Activated T-cell treated with anti-CD3 and anti-CD28 coated beads, Interleukin-2, amount 50 U/mL, for 4 hours (primary cell): ENCODE measurements around the gene C10orf62. TPM values are rescaled to one million over a fixed set of nuclear protein-coding genes. Genes with fewer than 3 reads are reported as not detected.

Experiments used
- ATAC-seq, 2 donors: fragments of 200-7000 bp; cut with Tn5 transposase; one replicate each; pipeline ENCODE4 v1.10.0; 2021
- DNase-seq: peaks from one replicate; pipeline ENCODE4 v3.0.0-alpha.2; 2020
- H3K27me3 Mint-ChIP-seq: one replicate; pipeline ENCODE4 v1.8.0; 2021; ENCODE audit warnings: low read depth, mixed read lengths
- H3K36me3 Mint-ChIP-seq: one replicate; pipeline ENCODE4 v1.8.0; 2022; ENCODE audit warnings: mixed read lengths; ENCODE audit not compliant: insufficient read depth
- H3K4me1 Mint-ChIP-seq: one replicate; pipeline ENCODE4 v1.8.0; 2021; ENCODE audit warnings: low read depth, mixed read lengths
- H3K4me3 Mint-ChIP-seq: one replicate; pipeline ENCODE4 v1.8.0; 2021; ENCODE audit warnings: mild to moderate bottlenecking, moderate library complexity, mixed read lengths
- H3K9me3 Mint-ChIP-seq: one replicate; pipeline ENCODE4 v1.8.0; 2021; ENCODE audit warnings: mixed read lengths
- total RNA-seq, 3 donors: library from RNA; stranded (reverse); gene quantifications; one replicate each; pipeline ENCODE4 v1.2.1, GENCODE V29; 2021

C10orf62 gene, protein sequence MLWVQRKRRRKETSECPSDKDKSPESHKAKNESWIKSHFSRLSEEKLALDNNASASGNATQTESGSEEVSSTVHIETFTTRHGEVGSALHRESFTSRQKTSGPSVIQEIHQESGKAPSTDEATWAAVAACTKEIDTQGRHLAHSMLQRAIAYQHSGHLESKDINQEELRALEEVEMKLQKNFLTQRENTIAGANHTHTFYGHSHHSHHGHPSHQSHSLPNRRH
- total RNA-seq, result not detected

DNA sequence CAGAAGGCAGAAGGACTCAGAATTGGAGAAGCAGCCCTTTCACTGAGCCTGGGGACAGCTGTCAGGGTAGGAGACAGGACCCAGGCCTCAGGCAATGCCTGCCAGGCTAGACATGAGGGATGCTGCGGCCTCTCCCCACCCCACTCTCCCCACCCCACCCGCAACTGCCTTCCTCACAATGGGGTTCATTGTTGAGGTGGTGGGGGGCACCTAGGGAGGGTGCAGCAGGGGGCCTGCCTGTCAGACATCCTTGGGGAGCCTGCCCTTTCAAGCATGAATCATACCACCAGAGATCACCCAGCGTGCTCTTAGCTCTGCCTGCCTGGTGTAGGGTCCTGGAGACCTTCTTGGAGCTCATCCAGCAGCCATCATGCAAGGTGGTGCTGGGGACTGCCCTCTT, at the start of gene C10orf62:
TSS of gene C10orf62 (plus strand) at position 243 of the 400 bp plus-strand sequence. CDS start 177 bp downstream, outside the sequence.
- no peaks in the 10 kb centered on the region for H3K36me3 Mint-ChIP-seq
- no peaks in the 10 kb centered on the region for H3K27me3 Mint-ChIP-seq
- ATAC-seq, result no peak
- H3K4me1 Mint-ChIP-seq, result peaks cover 2% of the 10 kb centered on the region
- H3K4me3 Mint-ChIP-seq, result no peak within 1 kb of the TSS
- DNase-seq, result no peak
- H3K9me3 Mint-ChIP-seq, result no peaks in the 10 kb centered on the region

DNA sequence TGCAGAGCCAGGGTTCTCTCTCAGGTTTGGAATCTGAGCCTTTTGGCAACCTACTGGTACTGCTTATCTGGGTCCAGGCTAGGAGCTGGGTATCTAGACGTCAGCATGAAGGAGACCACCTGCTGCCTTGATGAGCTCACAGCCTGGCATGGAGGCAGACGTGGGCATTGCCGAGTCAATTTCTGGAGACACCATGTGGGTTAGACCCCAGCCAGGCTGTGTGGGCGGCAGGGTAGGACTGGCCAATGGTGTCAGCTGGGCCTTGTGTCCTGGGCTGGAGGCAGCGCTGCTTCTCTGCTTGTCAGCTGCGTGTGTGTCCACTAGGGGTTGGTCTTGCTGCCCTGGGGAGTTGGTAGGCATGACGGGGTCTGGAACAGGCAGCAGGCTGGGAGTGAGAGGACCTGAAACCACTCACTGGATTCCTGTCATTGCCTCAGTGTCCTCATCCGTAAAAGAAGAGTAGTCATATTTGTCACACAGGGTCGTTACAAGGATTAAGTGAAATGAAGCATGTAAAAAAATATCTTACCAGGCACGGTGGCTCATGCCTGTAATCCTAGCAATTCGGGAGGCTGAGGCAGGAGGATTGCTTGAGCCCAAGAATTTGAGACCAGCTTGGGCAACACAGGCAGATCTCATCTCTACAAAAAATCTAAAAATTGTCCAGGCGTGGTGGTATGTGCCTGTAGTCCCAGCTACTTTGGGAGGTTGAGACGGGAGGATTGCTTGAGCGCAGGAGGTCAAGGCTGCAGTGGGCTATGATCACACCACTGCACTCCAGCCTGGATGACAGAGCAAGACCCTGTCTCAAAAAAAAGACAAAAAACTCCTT, 48.6 kb upstream of the C10orf62 start:
- DNase-seq, result no peak
- Mint-ChIP-seq H3K27me3 (no peaks in the 10 kb centered on the region), H3K4me1 (peaks cover 21% of the 10 kb centered on the region), H3K9me3 (no peaks in the 10 kb centered on the region), H3K4me3 (no peak overlapping the region), H3K36me3 (no peaks in the 10 kb centered on the region)
- ATAC-seq, result no peak

DNA sequence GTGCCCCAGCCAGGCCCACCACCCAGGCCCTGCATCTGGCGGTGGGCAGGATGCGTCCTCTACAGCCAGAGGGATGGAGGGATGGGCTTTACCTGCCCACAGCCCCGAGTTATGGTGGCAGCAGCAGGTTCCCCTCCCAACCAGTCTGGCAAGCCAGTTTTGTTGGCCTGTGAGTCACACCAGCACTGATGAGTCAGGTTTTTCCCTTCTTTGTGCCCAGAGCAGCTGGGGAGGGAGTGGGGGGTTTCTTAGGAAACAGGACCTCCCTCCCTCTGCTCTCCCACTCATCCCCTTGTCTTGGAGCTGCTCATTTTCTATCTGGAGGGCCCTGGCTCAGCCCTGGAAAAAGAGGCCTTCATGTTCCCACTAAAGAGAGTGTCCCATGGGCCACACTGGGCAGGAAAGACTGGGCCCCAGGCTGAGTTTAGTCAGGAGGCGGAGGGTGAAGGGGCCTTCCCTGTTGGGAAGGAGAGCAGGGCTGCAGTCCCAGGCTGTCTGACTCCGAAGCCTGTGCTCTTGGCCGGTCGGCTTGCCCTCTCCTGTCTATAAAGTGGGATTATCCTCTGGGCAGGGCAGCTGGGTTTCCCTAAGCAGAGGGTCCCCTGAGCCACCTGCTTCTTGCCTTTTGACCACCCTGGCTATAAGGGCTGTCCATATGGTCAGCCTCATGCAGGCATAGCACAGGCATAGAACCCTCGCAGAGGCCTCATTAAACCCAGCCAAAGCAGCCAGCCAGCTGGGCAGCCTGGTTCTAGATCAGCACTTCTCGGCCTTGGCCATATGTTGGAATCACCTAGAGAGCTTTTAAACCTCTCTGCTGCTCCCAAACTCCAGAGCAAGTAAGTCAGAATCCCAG, 47.1 kb upstream of the C10orf62 start:
- Mint-ChIP-seq H3K4me1 (peaks cover 21% of the 10 kb centered on the region), H3K27me3 (peaks cover 2% of the 10 kb centered on the region), H3K4me3 (peak overlapping the region; percentile 43)

DNA sequence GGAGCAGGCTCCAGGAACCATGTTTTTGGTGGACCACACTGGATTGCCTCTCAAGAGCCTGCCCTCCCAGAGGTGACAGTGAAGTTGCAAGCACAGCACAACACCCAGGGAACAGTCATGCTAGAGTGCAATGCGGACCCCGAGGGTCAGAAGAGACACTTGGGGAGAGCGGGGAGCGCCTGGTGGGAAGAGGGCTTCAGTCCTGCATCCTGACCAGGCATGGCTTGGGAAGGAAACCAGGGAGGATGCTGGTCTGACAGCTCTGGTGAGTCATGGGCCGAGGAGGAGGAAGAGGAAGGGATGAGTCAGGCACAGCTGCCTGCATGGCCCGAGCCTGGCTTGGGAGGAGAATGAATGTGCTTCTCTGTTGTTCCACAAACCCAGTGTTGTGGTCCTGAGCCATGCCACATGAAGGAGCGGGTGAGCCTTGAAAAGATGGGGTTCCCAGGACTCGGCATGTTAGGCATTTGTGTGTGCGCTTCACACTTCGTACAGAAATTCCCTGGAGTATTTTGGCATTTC, 46.4 kb upstream of the C10orf62 start:
- DNase-seq (peak; percentile 32), ATAC-seq (peak; percentile 88)
- peak overlapping the region; percentile 43 for H3K4me3 Mint-ChIP-seq
- H3K36me3 Mint-ChIP-seq, result no peaks in the 10 kb centered on the region
- peaks cover 2% of the 10 kb centered on the region for H3K27me3 Mint-ChIP-seq
- peaks cover 21% of the 10 kb centered on the region for H3K4me1 Mint-ChIP-seq
- no peaks in the 10 kb centered on the region for H3K9me3 Mint-ChIP-seq

More for the DNA sequence above, 47.1 kb upstream of the C10orf62 start:
- Mint-ChIP-seq H3K36me3 (no peaks in the 10 kb centered on the region), H3K9me3 (no peaks in the 10 kb centered on the region)
- DNase-seq (peak; percentile 25), ATAC-seq (peak; percentile 56 to 66)

DNA sequence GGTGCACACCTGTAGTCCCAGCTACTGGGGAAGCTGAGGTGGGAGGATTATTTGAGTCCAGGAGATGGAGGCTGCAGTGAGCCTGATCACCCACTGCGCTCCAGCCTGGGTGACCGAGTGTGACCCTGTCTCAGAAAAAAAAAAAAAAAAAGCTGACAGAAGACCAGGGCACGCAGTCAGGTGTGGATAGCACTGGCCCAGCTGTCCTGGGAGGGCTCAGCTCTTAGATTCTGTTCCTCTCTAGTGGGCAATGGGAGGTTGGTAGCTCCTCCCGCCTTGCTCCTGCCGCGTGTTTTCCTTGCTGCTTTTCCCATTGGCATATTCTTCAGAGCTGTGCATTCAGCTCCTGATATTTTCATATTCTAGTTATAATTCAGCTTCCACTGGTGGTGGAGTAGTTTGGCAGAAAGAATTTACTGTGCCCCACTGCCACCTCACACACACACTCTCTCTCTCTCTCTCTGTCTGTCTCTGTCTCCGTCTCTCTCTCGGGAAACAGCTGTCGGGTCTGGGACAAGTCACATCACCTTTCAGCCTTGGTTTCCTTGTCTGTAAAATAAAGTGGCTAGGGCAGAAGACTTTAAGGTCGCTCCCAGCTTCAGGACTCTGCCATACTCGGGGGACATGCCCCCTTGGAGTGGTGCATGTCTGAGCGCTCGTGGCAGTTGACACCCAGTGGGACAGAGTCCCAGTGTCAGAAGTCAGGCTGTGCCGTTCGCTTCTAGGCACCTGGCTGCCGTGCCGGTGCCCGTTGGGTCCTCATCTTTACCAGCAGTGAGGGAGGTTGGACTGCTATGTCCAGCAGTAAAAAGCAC, 42.9 kb upstream of the C10orf62 start:
- Mint-ChIP-seq H3K4me1 (peaks cover 21% of the 10 kb centered on the region), H3K27me3 (peaks cover 2% of the 10 kb centered on the region), H3K9me3 (no peaks in the 10 kb centered on the region), H3K36me3 (no peaks in the 10 kb centered on the region), H3K4me3 (no peak overlapping the region)
- ATAC-seq (no peak), DNase-seq (no peak)

DNA sequence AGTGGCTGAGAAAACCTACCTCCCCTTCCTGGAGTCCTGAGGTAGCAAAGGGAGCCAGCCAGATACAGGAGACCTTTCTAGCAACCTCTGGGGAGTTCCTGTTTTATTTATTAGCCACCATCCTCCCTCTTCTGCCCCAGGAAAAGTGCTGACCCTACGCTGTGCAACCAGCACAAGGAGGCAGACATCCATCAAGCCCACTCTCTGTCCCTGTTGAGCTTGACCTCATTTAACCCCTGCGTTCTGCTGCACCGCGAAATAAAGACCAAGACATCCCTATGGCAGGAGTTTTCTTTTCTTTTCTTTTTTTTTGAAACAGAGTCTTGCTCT, 42.3 kb upstream of the C10orf62 start:
- ATAC-seq, result no peak
- Mint-ChIP-seq H3K27me3 (peaks cover 2% of the 10 kb centered on the region), H3K4me1 (peaks cover 15% of the 10 kb centered on the region), H3K36me3 (no peaks in the 10 kb centered on the region), H3K4me3 (no peak overlapping the region), H3K9me3 (no peaks in the 10 kb centered on the region)
- no peak for DNase-seq

DNA sequence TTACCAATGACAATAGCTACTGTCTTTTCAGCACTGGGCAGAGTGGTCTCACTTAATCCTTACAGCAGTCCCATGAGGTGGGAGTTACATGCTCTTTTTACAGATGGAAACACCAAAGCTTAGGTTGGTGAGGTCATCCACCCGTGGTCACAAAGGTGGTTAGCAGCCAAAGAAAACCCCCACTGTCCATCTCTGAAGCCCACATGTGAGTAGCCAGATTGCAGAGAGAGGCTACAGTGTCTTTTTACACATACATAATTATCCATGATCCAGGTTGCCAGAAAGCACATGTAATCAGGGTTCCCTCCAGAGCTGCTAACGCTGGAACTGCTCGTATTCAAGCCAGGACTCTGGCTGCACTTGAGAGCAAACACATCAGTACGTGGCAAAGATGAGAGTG, 41.6 kb upstream of the C10orf62 start:
- Mint-ChIP-seq H3K4me3 (no peak overlapping the region), H3K36me3 (no peaks in the 10 kb centered on the region), H3K9me3 (no peaks in the 10 kb centered on the region), H3K27me3 (peaks cover 2% of the 10 kb centered on the region), H3K4me1 (peaks cover 8% of the 10 kb centered on the region)
- DNase-seq (no peak), ATAC-seq (no peak)

DNA sequence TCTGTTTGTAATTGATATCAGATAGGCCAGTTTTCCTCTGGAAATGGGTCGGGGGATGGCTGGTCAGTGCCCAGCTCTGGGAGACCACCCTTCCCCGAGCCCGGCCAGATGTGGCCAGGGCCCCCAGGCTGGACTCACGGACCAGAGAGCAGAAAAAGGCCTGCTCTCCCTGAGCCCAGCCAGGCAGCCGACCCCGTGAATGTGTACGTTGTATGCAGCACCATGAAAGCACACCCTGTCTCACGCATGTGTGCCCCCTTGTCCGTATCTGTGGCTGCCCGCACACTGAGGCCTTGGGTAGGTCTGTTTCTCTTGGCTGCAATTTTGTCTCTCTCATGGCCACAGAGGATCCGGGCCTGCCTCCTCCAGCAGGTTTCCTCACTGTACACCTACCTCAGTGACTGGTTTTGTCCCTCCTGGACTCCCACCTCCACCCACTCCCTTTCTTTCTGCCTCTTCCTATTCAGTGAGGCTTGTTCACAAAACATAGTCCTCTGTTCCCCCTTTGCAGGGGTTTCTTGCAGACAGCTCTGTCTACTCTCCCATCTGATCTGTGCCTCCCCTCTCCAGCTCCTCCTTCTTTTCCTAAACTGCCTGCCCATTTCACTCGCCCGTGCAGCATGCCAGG, 40.6 kb upstream of the C10orf62 start:
- Mint-ChIP-seq H3K36me3 (no peaks in the 10 kb centered on the region), H3K4me1 (no peaks in the 10 kb centered on the region), H3K4me3 (no peak overlapping the region), H3K9me3 (no peaks in the 10 kb centered on the region), H3K27me3 (peaks cover 2% of the 10 kb centered on the region)
- DNase-seq (no peak), ATAC-seq (no peak)

DNA sequence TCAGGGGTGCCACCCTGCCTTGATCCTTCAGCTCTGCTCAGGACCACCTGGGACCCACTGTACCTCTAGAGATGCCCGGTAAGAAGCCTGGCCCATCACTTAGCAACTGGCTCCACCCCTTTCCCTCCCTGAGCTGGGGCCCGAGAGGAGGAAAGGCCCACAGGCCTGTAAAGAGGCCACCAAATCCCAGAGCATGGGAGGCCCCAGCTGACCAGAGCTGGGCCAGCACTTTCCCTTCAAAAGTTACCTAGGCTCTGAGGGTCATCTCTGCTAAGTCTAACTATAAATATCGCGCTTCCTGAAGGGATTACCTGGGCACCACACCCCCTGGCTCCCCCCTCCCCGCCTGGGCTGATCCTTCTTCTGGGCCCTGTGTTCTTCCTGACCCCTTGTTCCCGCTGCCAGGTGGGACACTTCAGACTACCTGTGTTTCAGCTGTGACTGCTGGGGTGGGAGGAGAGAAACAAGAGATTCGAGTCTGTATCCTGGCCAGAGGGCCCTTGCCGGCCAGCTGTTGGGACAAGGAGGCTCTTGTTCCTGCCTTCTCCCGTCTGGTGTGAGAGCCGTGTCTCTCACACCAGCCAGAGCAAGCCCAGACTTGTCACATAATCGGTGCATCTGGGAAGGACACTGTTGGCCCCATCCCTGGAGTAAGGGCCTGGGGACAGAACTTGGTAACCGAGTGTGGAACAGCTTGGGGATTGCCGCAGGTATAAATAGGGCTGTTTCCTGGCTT, 39.8 kb upstream of the C10orf62 start:
- DNase-seq (no peak), ATAC-seq (no peak)
- Mint-ChIP-seq H3K4me3 (no peak overlapping the region), H3K4me1 (no peaks in the 10 kb centered on the region), H3K9me3 (no peaks in the 10 kb centered on the region), H3K36me3 (no peaks in the 10 kb centered on the region), H3K27me3 (peaks cover 2% of the 10 kb centered on the region)

DNA sequence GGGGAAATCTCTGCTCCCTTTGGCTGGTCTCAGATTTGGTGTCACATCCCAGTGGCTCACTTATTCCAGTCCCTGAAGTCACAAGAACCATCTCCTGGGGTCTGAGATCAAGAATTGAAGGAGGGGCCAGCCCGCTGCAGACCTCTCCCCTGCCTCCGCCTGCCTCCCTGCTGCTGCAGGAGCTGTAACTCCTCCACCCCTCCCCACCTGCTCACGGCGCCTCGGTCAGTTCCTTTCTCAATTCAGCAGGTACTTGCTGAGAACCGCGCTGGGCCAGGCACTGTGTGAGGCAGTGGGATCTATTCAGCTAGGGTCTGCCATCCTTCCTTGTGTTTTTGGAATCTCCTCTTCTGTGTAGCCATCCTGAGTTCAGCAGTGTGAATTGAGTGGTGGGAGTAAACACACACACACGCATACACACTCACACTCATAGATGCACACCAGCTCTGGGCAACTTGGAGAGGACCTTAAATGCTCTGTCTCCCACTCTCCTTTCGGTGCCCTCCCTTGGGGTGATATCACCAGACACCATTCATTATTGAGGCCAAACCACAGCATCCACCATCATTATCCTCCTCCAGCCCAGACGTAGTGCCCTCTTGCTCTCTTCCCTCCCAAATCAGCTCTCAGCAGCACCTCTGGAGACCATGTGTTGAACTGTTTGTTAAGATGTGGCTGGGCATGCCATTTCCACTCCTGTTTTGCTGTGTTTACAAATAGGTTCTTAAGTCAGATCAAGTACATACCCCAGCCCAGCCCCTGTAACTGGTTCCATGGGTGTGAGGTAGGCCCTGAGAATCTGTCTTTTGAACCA, 39.0 kb upstream of the C10orf62 start:
- ATAC-seq, result no peak
- Mint-ChIP-seq H3K27me3 (peaks cover 2% of the 10 kb centered on the region), H3K4me3 (no peak overlapping the region), H3K36me3 (no peaks in the 10 kb centered on the region), H3K4me1 (no peaks in the 10 kb centered on the region), H3K9me3 (no peaks in the 10 kb centered on the region)
- DNase-seq, result no peak

DNA sequence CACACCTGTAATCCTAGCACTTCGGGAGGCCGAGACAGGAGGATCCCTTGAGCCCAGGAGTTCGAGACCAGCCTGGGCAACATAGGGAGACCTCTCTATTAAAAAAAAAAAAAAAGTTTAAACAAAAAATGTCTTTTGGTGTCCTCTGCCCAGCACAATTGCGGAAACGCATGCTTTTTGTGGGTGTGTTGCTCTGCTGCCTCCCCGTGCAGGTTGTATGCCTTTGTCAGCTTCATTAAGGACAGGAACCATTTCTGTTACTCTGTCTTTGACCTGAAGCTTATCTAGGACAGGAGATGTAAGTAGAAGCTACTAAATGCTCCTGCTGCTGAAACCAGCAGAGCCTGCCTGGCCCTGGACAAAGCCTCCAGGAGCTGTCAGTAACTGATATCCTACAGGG, 38.2 kb upstream of the C10orf62 start:
- Mint-ChIP-seq H3K27me3 (peaks cover 2% of the 10 kb centered on the region), H3K4me3 (no peak overlapping the region)
- DNase-seq, result no peak

DNA sequence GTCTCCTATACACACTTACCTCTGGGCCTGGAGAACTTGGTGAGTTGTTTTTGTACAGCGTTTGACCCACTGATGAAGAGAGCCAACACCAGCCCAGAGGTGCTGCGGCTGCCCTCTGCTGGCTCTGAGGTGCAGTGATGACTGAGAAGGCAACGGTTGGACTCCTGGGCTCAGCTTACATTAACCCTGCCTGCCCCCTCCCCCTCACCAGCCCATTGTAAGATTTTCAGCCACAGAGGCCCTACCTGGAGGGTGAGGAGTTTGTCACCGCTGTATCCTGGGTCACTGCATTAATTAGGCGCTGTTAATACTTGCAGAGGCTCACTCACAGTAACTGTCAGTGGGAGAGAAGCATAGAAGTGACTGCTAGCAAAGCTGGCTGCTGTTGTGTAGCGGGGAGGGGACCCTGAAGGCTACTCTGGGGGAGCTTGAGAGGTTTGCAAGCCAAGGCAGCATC, 35.9 kb upstream of the C10orf62 start:
- Mint-ChIP-seq H3K4me1 (no peaks in the 10 kb centered on the region), H3K4me3 (no peak overlapping the region), H3K9me3 (no peaks in the 10 kb centered on the region), H3K36me3 (no peaks in the 10 kb centered on the region), H3K27me3 (no peaks in the 10 kb centered on the region)
- DNase-seq (peak; percentile 57), ATAC-seq (peak; percentile 96)

More for the DNA sequence above, 38.2 kb upstream of the C10orf62 start:
- no peaks in the 10 kb centered on the region for H3K4me1 Mint-ChIP-seq
- H3K36me3 Mint-ChIP-seq, result no peaks in the 10 kb centered on the region
- no peak for ATAC-seq
- H3K9me3 Mint-ChIP-seq, result no peaks in the 10 kb centered on the region
